NB4 (cell line): ENCODE results near the gene KRTCAP2.

ENCODE experiments used
- POLR2A ChIP-seq: IDR thresholded peaks from 2 replicates; pipeline ENCODE4 v1.6.1; 2011; ENCODE audit warnings: mild to moderate bottlenecking; ENCODE audit not compliant: insufficient read length; ENCODE audit errors: extremely low read depth
- TF ChIP-seq, protein P1 (sequence below): IDR thresholded peaks from one replicate; pipeline ENCODE4 v1.5.1; 2012; ENCODE audit warnings: low read depth, low read length

DNA sequence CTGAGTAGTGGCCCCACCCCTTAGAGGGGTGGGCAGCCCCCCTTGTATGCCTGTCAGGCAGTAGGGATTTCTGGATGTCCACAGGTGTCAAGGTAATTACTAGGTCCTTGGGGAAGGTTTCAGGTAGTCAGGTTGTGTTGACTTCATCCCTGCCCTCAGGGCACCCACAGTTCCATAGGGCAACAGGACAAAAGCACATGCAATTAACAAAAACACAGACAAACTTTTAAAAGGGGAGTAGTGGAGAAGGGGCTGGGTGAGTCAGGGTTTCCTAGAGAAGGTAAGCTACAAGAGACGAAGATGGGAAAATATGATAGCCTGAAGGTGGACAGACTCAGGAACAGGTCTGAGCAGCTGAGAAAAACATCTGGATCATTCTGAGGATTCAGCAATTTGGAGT is 14.1 kb downstream of the KRTCAP2 start:
- TF ChIP-seq, protein P1, sequence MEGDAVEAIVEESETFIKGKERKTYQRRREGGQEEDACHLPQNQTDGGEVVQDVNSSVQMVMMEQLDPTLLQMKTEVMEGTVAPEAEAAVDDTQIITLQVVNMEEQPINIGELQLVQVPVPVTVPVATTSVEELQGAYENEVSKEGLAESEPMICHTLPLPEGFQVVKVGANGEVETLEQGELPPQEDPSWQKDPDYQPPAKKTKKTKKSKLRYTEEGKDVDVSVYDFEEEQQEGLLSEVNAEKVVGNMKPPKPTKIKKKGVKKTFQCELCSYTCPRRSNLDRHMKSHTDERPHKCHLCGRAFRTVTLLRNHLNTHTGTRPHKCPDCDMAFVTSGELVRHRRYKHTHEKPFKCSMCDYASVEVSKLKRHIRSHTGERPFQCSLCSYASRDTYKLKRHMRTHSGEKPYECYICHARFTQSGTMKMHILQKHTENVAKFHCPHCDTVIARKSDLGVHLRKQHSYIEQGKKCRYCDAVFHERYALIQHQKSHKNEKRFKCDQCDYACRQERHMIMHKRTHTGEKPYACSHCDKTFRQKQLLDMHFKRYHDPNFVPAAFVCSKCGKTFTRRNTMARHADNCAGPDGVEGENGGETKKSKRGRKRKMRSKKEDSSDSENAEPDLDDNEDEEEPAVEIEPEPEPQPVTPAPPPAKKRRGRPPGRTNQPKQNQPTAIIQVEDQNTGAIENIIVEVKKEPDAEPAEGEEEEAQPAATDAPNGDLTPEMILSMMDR: no peak
- no peak for TF ChIP-seq POLR2A
